ENCODE results near the gene STMN3.

DNA sequence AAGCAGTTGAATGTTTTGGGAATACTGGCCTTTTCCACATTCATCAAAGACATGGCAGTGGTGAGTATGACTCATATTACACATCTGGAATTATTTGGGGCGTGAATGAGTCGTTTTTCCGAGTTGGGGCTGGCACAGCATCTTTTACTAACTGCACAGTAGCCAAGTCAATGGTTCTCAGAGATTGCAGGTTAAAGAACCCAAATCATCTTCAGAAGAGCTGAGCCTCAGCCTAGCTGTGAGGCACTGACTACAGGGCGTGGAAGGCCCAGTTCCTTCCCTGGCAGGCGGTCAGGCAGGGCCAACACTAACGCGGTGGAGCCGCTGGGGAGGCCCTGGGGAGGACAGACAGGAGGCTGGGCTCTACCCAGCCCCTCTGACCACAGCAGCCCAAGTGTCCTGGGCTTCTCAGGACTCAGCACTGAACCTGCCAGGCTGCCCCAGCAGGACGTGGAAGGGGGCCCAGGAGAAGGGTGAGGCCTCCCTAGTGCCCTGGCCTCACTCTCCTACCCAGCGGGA lies 59.1 kb downstream of the STMN3 start:
- TF ChIP-seq, protein P1, sequence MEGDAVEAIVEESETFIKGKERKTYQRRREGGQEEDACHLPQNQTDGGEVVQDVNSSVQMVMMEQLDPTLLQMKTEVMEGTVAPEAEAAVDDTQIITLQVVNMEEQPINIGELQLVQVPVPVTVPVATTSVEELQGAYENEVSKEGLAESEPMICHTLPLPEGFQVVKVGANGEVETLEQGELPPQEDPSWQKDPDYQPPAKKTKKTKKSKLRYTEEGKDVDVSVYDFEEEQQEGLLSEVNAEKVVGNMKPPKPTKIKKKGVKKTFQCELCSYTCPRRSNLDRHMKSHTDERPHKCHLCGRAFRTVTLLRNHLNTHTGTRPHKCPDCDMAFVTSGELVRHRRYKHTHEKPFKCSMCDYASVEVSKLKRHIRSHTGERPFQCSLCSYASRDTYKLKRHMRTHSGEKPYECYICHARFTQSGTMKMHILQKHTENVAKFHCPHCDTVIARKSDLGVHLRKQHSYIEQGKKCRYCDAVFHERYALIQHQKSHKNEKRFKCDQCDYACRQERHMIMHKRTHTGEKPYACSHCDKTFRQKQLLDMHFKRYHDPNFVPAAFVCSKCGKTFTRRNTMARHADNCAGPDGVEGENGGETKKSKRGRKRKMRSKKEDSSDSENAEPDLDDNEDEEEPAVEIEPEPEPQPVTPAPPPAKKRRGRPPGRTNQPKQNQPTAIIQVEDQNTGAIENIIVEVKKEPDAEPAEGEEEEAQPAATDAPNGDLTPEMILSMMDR (IDR thresholded peaks at IDR 0.05) = no peak
- TF ChIP-seq POLR2A (IDR thresholded peaks at IDR 0.05) = no peak

All from thyroid gland (tissue), 4 donors.